HG02943 (cell line): ENCODE results near the gene MYBPC2.

Source experiments
- ATAC-seq: cut with Tn5 transposase; IDR thresholded peaks from one replicate; pipeline ENCODE4 v1.9.1; 2021; ENCODE audit warnings: mild to moderate bottlenecking, low read depth, moderate library complexity; ENCODE audit not compliant: unreplicated experiment

Gene MYBPC2

DNA sequence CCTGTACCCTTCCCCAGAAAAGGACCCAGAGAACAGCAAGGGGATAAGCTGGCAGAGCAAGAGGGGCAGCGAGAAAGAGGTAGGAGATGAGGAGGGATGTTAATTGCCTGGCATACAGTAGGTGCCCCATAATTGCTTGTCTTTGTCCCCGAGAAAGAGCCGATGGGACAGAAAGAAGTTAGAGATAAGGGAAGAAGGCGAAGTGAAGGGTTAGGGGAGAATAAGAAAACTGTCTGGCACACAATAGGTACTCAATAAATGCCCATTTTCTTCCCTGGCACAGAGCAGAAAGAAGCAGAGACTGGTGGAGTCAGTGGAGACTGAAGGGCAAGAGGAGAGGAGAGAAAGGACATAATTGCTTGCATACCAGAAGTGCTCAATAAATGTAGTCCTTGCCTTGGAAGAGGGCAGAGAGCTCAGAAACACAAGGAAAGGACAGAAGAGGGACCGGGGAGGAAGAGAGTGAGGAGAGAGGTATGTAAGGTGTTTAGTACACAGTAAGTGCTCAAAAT lies 62.4 kb downstream of the MYBPC2 start:
- ATAC-seq: no peak

DNA sequence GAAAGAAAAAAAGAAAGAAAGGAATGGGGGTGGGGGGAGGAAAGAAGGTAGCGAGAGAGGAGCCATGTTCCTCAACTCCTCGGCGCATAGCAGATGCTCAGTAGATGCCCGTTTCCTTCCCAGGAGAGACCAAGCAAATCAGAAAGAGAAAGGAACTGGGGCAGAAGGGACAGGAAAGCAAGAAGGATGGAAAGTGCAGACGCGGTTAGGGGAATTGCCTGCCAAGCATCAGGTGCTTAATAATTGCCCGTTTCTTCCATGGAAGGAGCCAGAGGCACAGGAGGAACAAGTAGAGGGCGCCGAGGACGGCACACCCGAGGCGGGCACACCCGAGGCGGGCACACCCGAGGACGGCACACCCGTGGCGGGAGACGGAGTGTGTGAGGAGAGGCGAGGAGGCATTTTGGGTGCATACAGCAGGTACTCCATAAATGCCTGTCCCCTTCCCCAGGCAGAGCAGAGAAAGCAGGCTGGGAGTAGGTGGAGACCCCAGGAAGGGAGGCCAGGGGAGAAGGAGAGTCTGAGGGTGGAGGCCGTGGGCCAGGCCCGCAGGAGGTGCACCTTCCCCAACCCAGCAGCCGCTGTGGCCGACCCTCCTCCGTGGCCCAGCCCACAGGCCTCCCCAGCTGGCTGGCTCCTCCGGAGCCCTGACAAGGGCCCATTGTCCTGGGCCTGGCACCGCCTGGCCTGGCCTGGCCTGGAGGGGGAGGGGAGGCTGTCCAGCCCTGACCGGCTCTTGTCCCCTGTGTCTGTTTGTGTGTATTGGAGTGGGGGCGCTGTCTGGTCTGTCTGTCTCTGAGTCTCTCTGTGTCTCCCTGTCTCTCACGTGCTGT lies 63.7 kb downstream of the MYBPC2 start:
- no peak for ATAC-seq

DNA sequence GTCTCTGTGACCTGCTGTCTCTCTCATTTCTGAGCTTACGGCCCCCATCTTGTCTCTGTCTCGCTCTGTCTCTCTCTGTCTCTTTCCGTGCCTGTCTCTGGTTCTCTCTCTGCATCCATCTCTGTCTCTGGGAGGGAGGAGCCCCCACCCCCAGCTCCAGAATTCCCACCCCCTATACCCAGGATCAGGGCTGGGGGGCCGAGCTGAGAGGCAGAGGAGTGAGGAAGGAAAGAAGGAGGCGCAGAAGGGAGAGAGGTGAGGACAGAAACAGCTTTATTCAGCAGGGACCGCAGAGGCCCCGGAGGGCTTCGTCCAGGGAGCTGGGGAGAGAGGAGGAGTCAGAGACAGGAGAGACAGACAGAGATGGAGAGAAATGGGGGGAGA lies 64.3 kb downstream of the MYBPC2 start:
- ATAC-seq: no peak

DNA sequence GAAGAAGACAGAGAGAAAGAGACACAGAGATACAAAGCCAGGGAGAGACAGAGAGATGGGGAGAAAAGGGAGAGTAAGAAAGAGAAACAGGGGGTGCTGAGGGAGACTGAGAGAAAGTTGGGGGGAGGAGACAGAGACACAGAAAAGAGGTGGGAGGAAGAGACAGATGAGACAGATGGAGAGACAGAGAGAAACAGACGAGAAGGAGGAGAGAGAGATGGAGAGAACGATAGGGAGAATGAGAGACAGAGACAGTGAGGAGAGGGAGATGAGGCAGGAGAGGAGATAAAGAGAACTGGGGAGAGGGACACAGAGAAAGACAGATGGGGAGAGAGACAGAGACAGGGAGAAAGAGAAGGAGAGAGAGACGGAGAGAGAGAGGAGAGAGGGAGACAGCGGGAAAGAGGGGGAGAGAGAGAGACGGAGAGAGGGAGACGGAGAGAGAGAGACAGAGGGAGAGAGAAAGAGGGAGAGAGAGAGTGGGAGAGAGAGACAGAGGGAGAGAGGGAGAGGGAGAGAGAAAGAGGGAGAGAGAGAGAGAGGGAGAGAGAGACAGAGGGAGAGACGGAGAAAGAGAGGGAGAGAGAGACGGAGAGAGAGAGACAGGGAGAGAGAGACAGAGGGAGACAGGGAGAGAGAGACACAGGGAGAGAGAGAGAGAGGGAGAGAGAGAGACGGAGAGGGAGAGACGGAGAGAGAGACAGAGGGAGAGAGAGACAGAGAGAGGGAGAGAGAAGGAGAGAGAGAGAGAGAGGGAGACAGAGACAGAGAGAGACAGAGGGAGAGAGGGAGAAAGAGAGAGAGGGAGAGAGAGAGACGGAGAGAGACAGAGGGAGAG lies 65.7 kb downstream of the MYBPC2 start:
- ATAC-seq: no peak

DNA sequence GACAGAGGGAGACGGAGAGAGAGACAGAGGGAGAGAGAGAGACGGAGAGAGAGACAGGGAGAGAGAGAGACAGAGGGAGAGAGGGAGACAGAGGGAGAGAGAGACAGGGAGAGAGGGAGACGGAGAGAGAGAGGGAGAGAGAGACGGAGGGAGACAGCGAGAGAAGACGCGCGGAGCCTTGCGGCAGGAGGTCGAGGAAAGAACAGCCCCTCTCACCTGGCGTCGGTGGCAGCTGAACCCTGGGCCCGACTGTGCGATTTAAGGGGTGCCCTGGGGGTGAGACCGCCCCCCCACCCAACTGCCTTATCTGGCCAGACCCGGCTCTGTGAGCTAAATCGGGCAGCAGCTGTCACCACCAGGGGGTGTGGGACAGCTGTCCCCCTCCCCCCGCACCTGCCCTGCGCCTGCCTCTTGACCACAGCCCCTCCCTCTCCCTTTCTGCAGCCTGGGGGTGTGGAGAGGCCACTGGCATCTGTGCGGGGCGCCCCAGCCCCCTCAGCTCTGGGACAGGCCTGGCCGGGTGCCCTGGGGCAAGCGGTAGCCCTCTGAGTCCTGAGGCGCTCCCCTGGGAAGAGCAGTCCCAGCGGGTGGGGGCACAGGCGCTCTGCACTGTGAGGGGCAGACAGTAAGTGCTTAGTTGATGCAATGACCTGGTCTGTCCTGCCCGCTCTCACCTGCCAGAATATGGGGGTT lies 67.5 kb downstream of the MYBPC2 start:
- no peak for ATAC-seq

DNA sequence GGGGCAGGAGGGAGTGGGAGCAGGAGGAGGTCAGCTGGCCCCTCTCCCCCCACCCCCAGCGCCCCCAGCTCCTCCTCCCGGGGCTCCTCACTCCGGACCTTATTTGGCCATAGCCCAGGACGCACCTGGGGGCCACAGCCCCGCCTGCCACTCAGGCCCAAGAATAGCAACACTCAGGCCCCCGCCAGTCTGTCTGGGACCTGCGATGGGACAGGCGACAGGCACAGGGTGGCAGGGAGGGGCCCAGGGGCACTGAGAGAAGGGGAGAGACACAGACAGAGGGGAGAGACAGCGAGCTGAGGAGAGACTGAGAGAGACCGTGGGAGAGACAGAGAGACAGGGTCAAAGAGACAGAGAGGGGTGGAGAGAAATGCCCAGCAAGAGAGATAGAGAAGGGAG lies 68.1 kb downstream of the MYBPC2 start:
- ATAC-seq: no peak

DNA sequence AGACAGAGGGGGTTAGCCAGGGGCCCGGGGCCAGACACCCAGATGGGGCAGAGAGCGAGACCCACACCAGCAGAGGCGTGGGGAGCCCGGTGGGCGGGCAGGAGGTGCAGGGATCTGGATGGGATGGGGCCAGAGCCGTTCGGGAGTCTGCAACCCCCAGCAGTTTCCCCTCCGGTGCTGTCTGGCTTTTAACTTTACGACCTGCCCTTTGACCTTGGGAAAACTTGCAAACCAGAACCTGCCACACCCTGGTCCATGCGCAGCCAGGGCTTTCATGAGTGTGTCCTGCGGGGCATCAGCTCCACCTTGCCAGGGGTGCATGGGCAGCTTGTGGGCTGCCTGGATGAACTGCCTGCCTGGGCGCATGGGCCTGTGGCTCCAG lies 68.5 kb downstream of the MYBPC2 start:
- ATAC-seq: no peak

DNA sequence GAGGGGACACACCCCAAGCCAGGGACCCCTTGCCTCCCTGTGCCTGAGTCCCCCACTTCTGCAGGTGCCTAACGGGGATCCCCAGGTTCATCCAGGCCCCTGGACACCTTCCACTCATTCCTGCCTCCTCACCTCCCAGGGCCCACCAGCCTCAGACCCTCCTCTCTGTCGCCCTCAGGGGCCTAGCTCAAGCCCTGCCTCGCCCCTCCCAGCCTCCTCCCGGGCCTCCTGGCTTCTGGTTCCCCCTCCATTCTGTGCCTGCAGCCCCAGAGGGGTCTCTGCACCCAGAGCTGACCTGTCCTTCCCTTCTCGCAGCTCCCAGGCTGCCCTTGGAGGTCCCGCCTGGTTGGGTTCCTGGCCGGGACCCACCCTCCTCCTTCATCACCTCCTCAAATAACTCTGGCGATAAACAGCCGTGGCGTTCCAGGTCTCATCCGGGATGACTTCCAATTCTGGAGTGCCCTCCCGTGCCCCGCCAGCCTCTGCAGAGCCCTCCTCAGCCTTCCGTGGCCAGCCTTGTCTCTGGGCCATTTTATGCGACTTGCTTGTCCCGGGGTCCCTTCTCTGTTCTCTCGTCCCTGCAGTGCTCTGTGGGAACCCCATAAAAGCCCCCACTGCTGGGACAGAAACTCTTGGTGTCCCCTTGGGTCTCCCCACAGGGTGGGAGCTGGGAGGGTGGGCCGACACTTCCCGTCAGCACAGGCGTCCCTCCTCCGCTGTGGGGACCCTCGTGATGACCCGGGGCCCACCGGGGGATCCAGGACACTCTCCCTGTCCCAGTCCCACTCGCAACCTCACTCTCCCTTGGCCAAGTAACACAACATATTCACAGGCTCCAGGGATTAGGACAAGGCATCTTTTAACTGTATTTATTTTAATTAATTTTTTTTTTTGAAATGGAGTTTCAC lies 69.1 kb downstream of the MYBPC2 start:
- ATAC-seq: no peak

DNA sequence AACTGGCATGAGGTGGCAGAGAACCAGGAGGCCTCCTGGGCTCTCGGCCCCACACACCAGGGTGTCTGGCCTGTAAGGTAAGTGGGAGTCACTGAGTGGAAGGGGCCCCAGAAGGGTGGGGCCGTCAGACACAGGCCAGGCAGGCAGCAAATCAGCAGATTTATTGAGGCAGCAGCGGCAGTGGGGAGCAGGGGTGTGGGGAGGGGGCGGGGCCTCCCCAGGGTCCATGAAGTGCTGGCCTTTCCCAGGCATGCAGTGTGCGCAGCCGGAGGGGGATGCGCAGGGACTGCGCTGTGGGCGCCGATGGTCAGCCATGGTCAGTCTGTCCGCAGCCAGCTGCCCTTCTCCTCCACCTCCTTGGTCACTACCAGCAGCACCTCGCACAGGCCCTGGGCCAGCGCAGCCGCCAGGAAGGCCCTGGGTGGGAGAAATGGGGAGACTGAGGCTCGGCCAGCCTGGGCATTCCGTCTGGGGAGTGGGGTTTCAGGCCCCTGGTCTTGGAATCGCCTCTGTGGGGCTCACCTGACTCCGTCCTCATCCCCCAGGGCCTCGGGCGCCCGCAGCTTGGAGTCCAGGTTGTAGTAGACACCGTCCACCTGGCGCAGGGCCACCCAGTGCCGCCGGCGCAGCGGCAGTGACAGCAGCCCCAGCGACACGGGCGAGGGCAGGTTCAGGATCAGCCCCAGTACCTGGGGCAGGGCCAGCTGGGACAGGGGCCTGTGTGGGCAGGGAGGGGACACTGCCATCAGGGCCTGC lies 73.3 kb downstream of the MYBPC2 start:
- ATAC-seq: no peak

DNA sequence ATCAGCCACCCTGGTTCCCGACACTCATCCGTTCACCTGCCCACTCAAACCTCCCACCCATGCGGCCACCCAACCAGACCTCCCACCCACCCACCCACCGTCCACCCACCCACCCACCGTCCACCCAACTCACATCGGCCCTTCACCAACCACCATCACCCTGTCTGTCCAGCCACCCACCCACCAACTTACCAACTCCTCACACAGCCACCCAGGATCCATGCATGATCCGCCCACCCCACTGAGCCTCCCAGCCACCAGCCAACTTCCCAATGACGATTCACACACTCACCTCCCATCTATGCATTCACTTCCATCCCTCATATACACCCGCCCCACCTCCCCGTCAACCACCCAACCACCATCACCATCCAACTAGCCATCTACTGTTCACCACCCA lies 74.0 kb downstream of the MYBPC2 start:
- ATAC-seq: no peak

DNA sequence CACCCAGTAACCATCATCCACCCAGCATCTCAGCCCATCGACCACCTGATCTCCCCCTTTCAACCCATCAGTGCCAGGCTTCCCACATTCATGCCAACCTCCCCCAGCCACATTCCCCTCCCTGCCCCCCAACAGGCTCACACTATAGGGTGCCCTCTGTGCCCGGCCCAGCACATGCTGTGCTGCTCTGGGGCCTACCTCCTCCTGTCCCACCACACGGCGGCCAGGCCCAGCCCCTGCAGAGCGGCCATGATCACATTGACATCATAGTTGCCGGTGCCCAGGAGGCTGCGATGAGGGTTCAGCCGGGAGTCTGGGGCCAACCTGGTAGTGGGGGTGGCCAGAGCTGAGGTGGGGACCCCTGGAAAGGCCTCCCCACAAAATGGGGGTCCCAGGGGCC lies 74.7 kb downstream of the MYBPC2 start:
- no peak for ATAC-seq

DNA sequence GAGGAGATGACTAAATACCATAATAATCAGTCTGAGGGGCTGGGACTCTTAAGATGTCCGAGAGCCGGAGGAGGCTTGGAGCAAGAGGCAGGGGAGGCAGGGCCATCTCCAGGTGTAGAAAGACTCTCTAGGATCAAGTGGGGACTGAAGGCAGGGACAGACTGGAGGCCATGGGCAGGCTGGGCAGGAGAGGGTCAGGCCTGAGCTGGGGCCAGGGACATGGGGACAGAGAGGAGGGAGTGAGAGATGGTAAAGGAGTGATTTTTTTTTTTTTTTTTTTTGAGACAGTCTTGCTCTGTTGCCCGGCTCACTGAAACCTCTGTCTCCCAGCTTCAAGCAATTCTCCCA lies 76.1 kb downstream of the MYBPC2 start:
- no peak for ATAC-seq

DNA sequence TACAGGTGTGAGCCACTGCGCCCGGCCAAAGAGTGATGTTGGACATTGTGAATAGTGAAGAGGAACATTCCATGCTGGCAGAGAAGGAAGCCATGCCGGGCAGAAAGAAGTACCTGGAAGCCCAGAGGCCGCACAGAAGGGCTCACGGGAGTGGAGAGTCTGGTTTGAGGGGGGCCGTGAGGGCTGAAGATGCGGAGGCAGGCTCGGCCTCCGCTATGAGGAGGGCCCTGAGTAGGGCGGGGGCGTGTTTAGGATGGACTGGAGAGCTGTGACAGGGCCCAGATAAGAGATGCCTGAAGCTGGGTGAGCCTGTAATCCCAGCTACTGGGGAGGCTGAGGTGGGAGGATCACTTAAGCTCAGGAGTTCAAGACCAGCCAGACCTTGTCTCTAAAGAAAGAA lies 76.7 kb downstream of the MYBPC2 start:
- no peak for ATAC-seq

DNA sequence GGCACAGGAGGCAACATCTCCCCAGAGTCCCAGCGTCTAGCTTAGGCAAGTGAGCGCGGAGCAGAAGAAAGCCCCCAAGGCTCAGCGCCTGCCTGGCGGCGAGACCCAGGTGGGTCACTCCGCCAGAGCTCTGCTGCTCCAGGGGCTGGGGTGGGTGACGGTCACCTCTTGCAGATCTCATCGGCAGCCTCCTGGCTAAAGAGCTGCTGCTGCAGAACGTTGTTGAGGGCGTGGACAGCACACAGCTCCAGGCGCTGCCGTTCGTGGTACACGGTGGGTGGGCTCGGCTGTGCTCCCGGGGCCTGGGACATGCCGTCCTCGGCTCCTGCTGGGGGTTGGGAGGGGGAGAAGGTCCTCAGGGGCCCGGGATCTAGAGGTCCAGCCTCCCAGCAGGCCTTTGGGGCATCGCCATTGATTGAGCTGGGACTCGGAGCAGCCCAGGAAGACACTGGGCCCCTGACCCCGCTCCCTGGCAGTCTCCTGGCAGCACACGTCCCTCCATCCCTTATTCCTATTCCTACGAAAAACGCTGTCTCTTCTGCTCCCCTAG lies 77.5 kb downstream of the MYBPC2 start:
- no peak for ATAC-seq

DNA sequence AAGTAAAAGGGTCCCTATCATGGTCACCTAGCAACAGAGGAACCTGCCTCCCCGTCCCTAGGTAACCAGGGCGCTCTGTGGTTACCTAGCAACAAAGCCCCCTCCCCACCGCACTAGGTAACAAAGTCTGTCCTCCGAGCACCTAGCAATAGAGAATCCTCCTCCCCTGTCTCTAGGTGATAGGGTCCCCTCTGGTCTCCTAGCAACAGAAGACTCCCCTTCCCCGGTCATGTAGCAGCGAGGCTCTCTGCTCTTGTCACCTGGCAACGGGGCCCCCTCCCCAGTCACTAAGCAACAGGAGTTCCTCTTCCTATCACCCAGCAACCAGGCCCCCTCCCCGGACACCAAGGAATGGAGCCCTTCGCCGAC lies 78.0 kb downstream of the MYBPC2 start:
- peak; percentile 21 for ATAC-seq

DNA sequence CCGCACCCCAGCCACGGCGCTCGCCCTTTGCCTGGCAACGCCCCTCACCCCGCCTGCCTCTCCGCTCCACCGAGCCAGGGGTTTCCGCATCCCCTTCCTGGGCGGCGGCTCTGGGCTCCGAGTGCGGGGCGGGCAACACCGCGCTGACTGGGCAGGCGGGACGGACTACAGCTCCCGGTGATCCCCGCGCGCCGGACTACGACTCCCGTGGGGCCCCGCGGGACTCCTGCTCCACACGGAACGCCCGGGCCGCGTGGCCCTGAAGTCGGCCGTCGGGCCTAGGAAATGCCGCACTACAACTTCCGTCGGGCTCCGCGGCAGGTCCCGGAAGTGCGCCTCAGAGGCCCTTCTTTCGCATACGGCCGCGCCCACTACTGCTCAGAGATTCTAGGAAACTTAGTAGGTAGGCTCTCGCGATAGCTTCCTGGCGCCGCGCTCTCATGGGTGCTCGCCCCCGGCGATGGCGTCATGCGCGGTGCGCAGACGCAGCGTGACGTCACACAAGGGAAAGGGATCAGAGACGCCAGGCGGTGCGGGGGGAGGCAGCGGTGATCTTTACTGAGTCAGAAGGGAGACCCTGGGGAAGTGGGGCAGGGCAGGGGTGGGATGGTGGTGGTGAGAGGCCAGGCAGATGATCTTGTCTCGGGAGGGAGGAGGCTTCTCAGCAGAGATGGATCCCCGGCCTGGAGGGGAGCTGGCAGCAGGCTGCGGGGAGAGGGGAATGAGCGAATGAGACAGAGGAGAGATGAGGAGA lies 78.6 kb downstream of the MYBPC2 start, which contains the start of gene JOSD2:
Gene JOSD2, minus strand, starts transcription at position 123 of the 754 bp plus-strand sequence. CDS start 760 bp downstream, outside the sequence.
- peak; percentile 90 for ATAC-seq

DNA sequence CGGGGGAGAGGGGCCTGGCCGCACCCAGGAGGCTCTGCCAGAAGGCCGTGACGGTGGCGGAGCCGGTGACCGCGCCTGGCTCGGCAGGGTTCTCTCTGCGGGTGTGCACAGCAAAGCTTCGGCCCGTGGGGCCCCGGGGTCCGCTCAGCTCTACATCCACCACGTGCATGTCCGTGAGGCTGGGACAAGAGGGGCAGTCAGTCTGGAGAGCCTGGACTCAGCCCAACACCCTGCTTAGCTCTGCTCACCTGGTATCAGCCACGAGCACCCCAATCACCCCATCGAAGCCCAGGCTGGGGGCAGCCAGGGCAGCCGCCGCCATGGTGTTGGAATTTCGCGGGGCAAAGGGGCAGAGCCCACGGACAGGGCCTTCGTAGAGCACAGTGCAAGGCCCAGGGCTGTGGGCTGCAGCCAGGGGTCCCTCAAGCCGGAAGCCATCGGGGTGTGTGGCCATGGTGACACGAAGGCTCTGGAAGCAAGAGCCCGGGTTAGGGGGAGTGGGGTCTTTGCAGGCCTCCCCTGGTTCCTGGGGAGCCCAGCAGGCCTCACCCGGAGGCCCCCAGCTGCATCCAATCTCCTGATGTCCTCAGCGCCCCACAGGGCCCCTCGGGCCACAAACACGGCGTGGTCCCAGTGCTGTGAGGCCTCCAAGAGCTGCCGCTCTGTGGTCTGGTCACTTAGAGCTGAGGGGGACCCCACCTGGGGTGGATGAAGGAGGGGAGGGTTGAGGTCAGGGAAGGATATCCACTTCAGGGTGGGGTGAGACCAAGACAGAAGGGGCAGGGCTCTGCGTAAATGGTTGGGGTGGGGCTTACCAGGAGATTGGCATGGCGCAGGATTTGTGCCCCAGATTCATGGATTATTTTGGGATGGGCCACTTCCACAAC lies 79.7 kb downstream of the MYBPC2 start:
- ATAC-seq: no peak
